ENCODE results near the gene PPM1L. TPM values are rescaled to one million over a fixed set of nuclear protein-coding genes. Genes with fewer than 3 reads are reported as not detected.

Gene PPM1L
- total and polyA plus RNA-seq, 2 of the 13 experiments (the other 11 are each of a cell fraction or from before 2014, with no cell fraction given), result 0.22 to 1.4 TPM

GRCh38 chr3:161049683-161050248 lies 293.7 kb downstream of the PPM1L start (continued):
- no peak for TF ChIP-seq ZHX2 (IDR thresholded peaks at IDR 0.05; ENCODE audit: low read depth)
- TF ChIP-seq ZHX2 (CRISPR knock-in tag; IDR thresholded peaks at IDR 0.05; ENCODE audit: borderline replicate concordance), result no peak

DNA sequence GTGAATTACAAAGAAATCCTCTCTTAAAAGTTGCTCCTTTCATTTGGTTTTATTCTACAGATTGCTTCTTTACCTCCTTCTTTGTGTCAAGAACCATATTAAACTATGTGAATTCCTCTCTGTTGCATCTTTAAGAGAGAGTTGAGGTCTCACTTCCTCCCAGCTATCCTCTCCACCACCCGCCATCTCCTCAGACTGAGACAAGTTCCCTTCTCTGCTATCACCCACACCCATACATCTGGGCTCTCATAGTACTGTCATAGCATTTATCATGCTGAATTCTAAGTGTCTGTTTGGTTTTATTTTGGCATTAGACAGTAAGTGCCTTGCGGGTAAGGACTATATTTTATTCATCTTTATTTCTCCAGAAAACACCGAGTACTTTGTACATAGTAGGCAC lies 294.9 kb downstream of the PPM1L start:
- FAIRE-seq (no peak), DNase-seq (ENCODE audit: low spot score) (no peak), ATAC-seq (no peak)
- intact Hi-C loops (cut with micrococcal nuclease; ENCODE audit: unreplicated experiment), result no loop called here
- BruUV-seq (replicated peaks), result no TSS peak
- H3K9me3 ChIP-seq (ENCODE audit: low read length), result no peaks in the 10 kb centered on the region
- H3K36me3 ChIP-seq (replicated peaks in 1 of 2; ENCODE audit: control insufficient read depth in 1 of 2, insufficient read depth in 2 of 2, low read length in 2 of 2), result no peaks in the 10 kb centered on the region
- in situ Hi-C loops (cut with HindIII; ENCODE audit: extremely low pct_ligation_motif_present, low pct_unique_long_range_greater_than_20kb), result no loop called here
- 50% methylated on average over 3 of the region's 3 CpGs for WGBS (ENCODE audit: low lambda C conversion rate)
- ChIA-PET CTCF (ENCODE audit: low intra/inter-chr PET ratio, low total read pairs) (no interaction called here), POLR2A (no interaction called here)
- no peaks in the 10 kb centered on the region for H3K4me1 ChIP-seq (ENCODE audit: insufficient read depth, low read length)
- no peaks in the 10 kb centered on the region for H3K79me2 ChIP-seq (ENCODE audit: insufficient read depth, low read length)
- H3K4me2 ChIP-seq (ENCODE audit: low read depth, low read length), result no peak overlapping the region
- no peak overlapping the region for H3K27ac ChIP-seq (ENCODE audit: extremely low read length, insufficient read depth, low read length)
- peaks cover 0 to 2% of the 10 kb centered on the region in 2 experiments; a peak in 1 of 5 replicates for H3K27me3 ChIP-seq (ENCODE audit: control insufficient read depth in 1 of 2, insufficient read depth in 2 of 2, low read length in 2 of 2)
- H4K20me1 ChIP-seq (ENCODE audit: insufficient read depth, low read length), result no peaks in the 10 kb centered on the region
- H3K4me3 ChIP-seq (replicated peaks in 1 of 3; ENCODE audit: insufficient read depth in 1 of 3, low read depth in 2 of 3, low read length in 3 of 3), result no peak overlapping the region
- H3K9ac ChIP-seq (ENCODE audit: insufficient read depth, low read depth, low read length), result no peak overlapping the region
- H2AFZ ChIP-seq (ENCODE audit: low read length), result no peak overlapping the region
- TF ChIP-seq RAD21 (CRISPR knock-in tag; IDR thresholded peaks at IDR 0.05) (no peak), KDM1A (CRISPR knock-in tag; IDR thresholded peaks at IDR 0.05) (no peak), ZNF235 (CRISPR knock-in tag; IDR thresholded peaks at IDR 0.05; ENCODE audit: borderline replicate concordance) (no peak), ZNF75D (CRISPR knock-in tag; IDR thresholded peaks at IDR 0.05; ENCODE audit: borderline replicate concordance) (no peak), NR3C1 (CRISPR knock-in tag; IDR thresholded peaks at IDR 0.05) (no peak), FIP1L1 (IDR thresholded peaks at IDR 0.05; ENCODE audit: borderline replicate concordance, insufficient read depth, low read depth, low read length) (no peak), ZNF569 (CRISPR knock-in tag; IDR thresholded peaks at IDR 0.05; ENCODE audit: borderline replicate concordance) (no peak), HNRNPK (IDR thresholded peaks at IDR 0.05; ENCODE audit: low read depth, low read length, poor library complexity, severe bottlenecking) (no peak), PTBP1 (IDR thresholded peaks at IDR 0.05; ENCODE audit: low read depth, low read length, poor library complexity, severe bottlenecking) (no peak), PHF8 (CRISPR knock-in tag; IDR thresholded peaks at IDR 0.05) (no peak), MAFG (CRISPR knock-in tag; IDR thresholded peaks at IDR 0.05) (no peak), ZNF704 (CRISPR knock-in tag; IDR thresholded peaks at IDR 0.05; ENCODE audit: borderline replicate concordance) (no peak)
- TF ChIP-seq, protein P1, sequence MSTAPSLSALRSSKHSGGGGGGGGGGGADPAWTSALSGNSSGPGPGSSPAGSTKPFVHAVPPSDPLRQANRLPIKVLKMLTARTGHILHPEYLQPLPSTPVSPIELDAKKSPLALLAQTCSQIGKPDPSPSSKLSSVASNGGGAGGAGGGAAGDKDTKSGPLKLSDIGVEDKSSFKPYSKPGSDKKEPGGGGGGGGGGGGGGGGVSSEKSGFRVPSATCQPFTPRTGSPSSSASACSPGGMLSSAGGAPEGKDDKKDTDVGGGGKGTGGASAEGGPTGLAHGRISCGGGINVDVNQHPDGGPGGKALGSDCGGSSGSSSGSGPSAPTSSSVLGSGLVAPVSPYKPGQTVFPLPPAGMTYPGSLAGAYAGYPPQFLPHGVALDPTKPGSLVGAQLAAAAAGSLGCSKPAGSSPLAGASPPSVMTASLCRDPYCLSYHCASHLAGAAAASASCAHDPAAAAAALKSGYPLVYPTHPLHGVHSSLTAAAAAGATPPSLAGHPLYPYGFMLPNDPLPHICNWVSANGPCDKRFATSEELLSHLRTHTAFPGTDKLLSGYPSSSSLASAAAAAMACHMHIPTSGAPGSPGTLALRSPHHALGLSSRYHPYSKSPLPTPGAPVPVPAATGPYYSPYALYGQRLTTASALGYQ (CRISPR knock-in tag; IDR thresholded peaks at IDR 0.05), result no peak

All from HepG2 (cell line).